ENCODE results near the gene FOXK1.

GRCh38 chr7:4747746-4748145 lies 65.7 kb downstream of the FOXK1 start:
- TF ChIP-seq CTCF (IDR thresholded peaks at IDR 0.05) = no peak
- no peak for TF ChIP-seq ZFX (IDR thresholded peaks at IDR 0.05; ENCODE audit: borderline replicate concordance)

Data from 22Rv1 (cell line).